HAP-1 (cell line): ENCODE measurements around the gene AXIN2.
A peak's percentile ranks its signal among the peaks of the same experiment; 100 is the strongest.

Experiments
- DNase-seq, 2 experiments: peaks; one replicate each; pipeline ENCODE4 v3.0.0-alpha.2; 2016 to 2020; ENCODE audit warnings: low spot score in 2 of 2
- H3K27me3 ChIP-seq: fragments of 250-450 bp; sonication (Bioruptor Pico); 2 replicates; pipeline ENCODE4 v1.5.1; 2020; ENCODE audit warnings: low read depth, mild to moderate bottlenecking, moderate library complexity
- H3K36me3 ChIP-seq: fragments of 250-450 bp; sonication (Bioruptor Pico); replicated peaks from 2 replicates; pipeline ENCODE4 v1.5.1; 2020; ENCODE audit warnings: mild to moderate bottlenecking
- H3K4me1 ChIP-seq: fragments of 250-450 bp; sonication (Bioruptor Pico); 2 replicates; pipeline ENCODE4 v1.5.1; 2020; ENCODE audit warnings: mild to moderate bottlenecking
- H3K4me3 ChIP-seq: fragments of 250-450 bp; sonication (Bioruptor Pico); 2 replicates; pipeline ENCODE4 v1.5.1; 2020; ENCODE audit warnings: mild to moderate bottlenecking, moderate library complexity
- H3K9me3 ChIP-seq: fragments of 250-450 bp; sonication (Bioruptor Pico); 2 replicates; pipeline ENCODE4 v1.5.1; 2020; ENCODE audit warnings: mild to moderate bottlenecking, moderate library complexity
- in situ Hi-C: fragments of 300-500 bp; cut with MboI; formaldehyde crosslinking; loops from 3 replicates; pipeline ENCODE4 v1.14.3; 2020; ENCODE audit warnings: low sequenced_read_pairs, inconsistent platforms, mixed read lengths

AXIN2 gene

GRCh38 chr17:65567566-65567965, 6.1 kb upstream of the AXIN2 start:
- no peak for DNase-seq
- H3K36me3 ChIP-seq, result no peaks in the 10 kb centered on the region
- in situ Hi-C loops, result loop anchor here (25.0 kb wide), 1 partner anchor 595 kb away; no protein-coding TSS in a partner anchor
- H3K4me1 ChIP-seq, result no peaks in the 10 kb centered on the region
- no peaks in the 10 kb centered on the region for H3K27me3 ChIP-seq
- no peak overlapping the region for H3K4me3 ChIP-seq
- H3K9me3 ChIP-seq, result no peaks in the 10 kb centered on the region

- H3K4me3 ChIP-seq, result no peak overlapping the region
- H3K36me3 ChIP-seq, result no peaks in the 10 kb centered on the region
- in situ Hi-C loops, result loop anchor here (25.0 kb wide), 1 partner anchor 597 kb away; no protein-coding TSS in a partner anchor
- H3K4me1 ChIP-seq, result peaks cover 3% of the 10 kb centered on the region; the same call in 1 of the 2 replicates
- no peak for DNase-seq
- H3K9me3 ChIP-seq, result no peaks in the 10 kb centered on the region
- no peaks in the 10 kb centered on the region for H3K27me3 ChIP-seq
Measured at GRCh38 chr17:65565559-65565958, 4.1 kb upstream of the AXIN2 start.

GRCh38 chr17:65564793-65565192, 3.3 kb upstream of the AXIN2 start:
- H3K4me3 ChIP-seq, result no peak overlapping the region
- no peaks in the 10 kb centered on the region for H3K36me3 ChIP-seq
- no peaks in the 10 kb centered on the region for H3K9me3 ChIP-seq
- H3K27me3 ChIP-seq, result no peaks in the 10 kb centered on the region
- peaks cover 3% of the 10 kb centered on the region; the same call in 1 of the 2 replicates for H3K4me1 ChIP-seq
- DNase-seq, result peak in 1 of 2 experiments; percentile 37
- in situ Hi-C loops, result loop anchor here (25.0 kb wide), 1 partner anchor 598 kb away; no protein-coding TSS in a partner anchor

- Histone ChIP-seq H3K36me3 (no peaks in the 10 kb centered on the region; the same call in 1 of the 2 replicates), H3K27me3 (no peaks in the 10 kb centered on the region), H3K4me3 (no peak overlapping the region; the same call in 1 of the 2 replicates), H3K4me1 (peaks cover 3% of the 10 kb centered on the region; the same call in 1 of the 2 replicates), H3K9me3 (no peaks in the 10 kb centered on the region)
- in situ Hi-C loops, result loop anchor here (25.0 kb wide), 1 partner anchor 600 kb away; no protein-coding TSS in a partner anchor
- DNase-seq, result no peak
Measured at GRCh38 chr17:65562206-65562531, 721 bp upstream of the AXIN2 start.

GRCh38 chr17:65560628-65561451, 608 bp downstream of the AXIN2 start:
- H3K4me3 ChIP-seq, result peak overlapping the region; percentile 59
- no peaks in the 10 kb centered on the region for H3K9me3 ChIP-seq
- H3K4me1 ChIP-seq, result peaks cover 8% of the 10 kb centered on the region
- in situ Hi-C loops, result loop anchor here (25.0 kb wide), 1 partner anchor 601 kb away; no protein-coding TSS in a partner anchor
- H3K36me3 ChIP-seq, result peaks cover 2% of the 10 kb centered on the region; the same call in 1 of the 2 replicates
- peak; percentile 84 to 93 for DNase-seq
- H3K27me3 ChIP-seq, result no peaks in the 10 kb centered on the region

GRCh38 chr17:65559804-65560627, 1.4 kb downstream of the AXIN2 start:
- peak; percentile 35 to 72 for DNase-seq
- in situ Hi-C loops, result loop anchor here (25.0 kb wide), 1 partner anchor 602 kb away; no protein-coding TSS in a partner anchor
- Histone ChIP-seq H3K4me3 (peak overlapping the region; percentile 59), H3K27me3 (no peaks in the 10 kb centered on the region), H3K4me1 (peaks cover 8% of the 10 kb centered on the region), H3K36me3 (peaks cover 6% of the 10 kb centered on the region; the same call in 1 of the 2 replicates), H3K9me3 (no peaks in the 10 kb centered on the region)

GRCh38 chr17:65559461-65559803, 2.0 kb downstream of the AXIN2 start:
- Histone ChIP-seq H3K27me3 (no peaks in the 10 kb centered on the region), H3K9me3 (no peaks in the 10 kb centered on the region), H3K36me3 (peaks cover 6% of the 10 kb centered on the region; the same call in 1 of the 2 replicates), H3K4me1 (peaks cover 8% of the 10 kb centered on the region), H3K4me3 (peak overlapping the region; percentile 59)
- DNase-seq, result no peak
- in situ Hi-C loops, result loop anchor here (25.0 kb wide), 1 partner anchor 603 kb away; no protein-coding TSS in a partner anchor

GRCh38 chr17:65558683-65559460, 2.6 kb downstream of the AXIN2 start:
- DNase-seq, result peak in 1 of 2 experiments; percentile 20
- H3K4me3 ChIP-seq, result peak overlapping the region; percentile 59
- in situ Hi-C loops, result loop anchor here (25.0 kb wide), 1 partner anchor 603 kb away; no protein-coding TSS in a partner anchor
- H3K4me1 ChIP-seq, result peaks cover 8% of the 10 kb centered on the region
- H3K9me3 ChIP-seq, result no peaks in the 10 kb centered on the region
- H3K27me3 ChIP-seq, result no peaks in the 10 kb centered on the region
- peaks cover 6% of the 10 kb centered on the region; the same call in 1 of the 2 replicates for H3K36me3 ChIP-seq

- Histone ChIP-seq H3K4me3 (no peak overlapping the region; the same call in 1 of the 2 replicates), H3K4me1 (peaks cover 8% of the 10 kb centered on the region), H3K27me3 (no peaks in the 10 kb centered on the region), H3K9me3 (no peaks in the 10 kb centered on the region), H3K36me3 (peaks cover 6% of the 10 kb centered on the region; the same call in 1 of the 2 replicates)
- no peak for DNase-seq
- in situ Hi-C loops, result loop anchor here (25.0 kb wide), 1 partner anchor 604 kb away; no protein-coding TSS in a partner anchor
Measured at GRCh38 chr17:65558311-65558682, 3.2 kb downstream of the AXIN2 start.

- no peaks in the 10 kb centered on the region for H3K9me3 ChIP-seq
- no peaks in the 10 kb centered on the region for H3K27me3 ChIP-seq
- peaks cover 8% of the 10 kb centered on the region for H3K4me1 ChIP-seq
- peaks cover 6% of the 10 kb centered on the region; the same call in 1 of the 2 replicates for H3K36me3 ChIP-seq
- in situ Hi-C loops, result loop anchor here (25.0 kb wide), 1 partner anchor 605 kb away; no protein-coding TSS in a partner anchor
- DNase-seq, result no peak
- H3K4me3 ChIP-seq, result no peak overlapping the region
Measured at GRCh38 chr17:65557349-65558310, 3.8 kb downstream of the AXIN2 start.

GRCh38 chr17:65556910-65557348, 4.5 kb downstream of the AXIN2 start:
- in situ Hi-C loops, result loop anchor here (25.0 kb wide), 1 partner anchor 605 kb away; no protein-coding TSS in a partner anchor
- Histone ChIP-seq H3K4me3 (no peak overlapping the region), H3K4me1 (peaks cover 7% of the 10 kb centered on the region), H3K36me3 (peaks cover 6% of the 10 kb centered on the region; the same call in 1 of the 2 replicates), H3K9me3 (no peaks in the 10 kb centered on the region), H3K27me3 (no peaks in the 10 kb centered on the region)
- no peak for DNase-seq
